SH-SY5Y (cell line): ENCODE results near the gene ANO5.

Experiments used
- GATA2 ChIP-seq: IDR thresholded peaks from 2 replicates; pipeline ENCODE4 v1.6.1; 2011; ENCODE audit warnings: mild to moderate bottlenecking, low read depth, low read length
- GATA3 ChIP-seq: IDR thresholded peaks from 2 replicates; pipeline ENCODE4 v1.6.1; 2011; ENCODE audit warnings: low read depth, mild to moderate bottlenecking, low read length, moderate library complexity

DNA sequence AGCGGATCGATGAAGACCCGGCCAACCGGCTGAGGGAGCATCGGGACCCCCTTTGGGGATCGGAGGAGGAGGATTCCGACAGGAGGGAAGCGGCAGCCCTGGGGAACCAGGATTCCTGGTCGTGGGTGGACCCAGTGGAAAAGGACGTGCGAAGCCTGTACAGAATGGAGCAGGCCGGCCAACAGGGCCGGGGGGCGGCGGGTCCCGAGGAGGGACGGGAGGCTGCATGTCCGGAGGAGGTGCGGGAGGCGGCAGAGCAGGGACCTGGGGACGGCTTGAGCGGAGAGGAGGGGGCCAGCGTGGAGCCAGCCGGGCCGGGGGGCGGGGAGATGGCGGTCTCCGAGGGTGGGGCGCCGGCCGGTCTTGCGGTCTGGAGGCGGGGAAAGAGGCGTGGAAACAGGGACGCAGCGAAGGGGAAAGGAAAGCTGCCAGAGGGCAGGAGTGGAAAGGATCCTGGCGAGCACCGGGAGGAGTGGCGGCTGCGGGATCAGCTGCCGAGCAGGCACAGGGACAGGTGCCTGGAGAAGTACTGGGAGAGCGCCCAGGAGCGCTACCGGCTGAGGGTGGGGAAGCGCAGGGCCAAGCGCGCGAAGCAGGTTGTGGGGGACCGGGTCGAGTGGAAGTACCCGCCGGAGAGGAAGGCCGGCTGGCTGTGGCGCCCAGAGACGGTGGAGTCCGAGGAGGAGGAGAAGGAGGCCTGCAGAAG is at the start of gene ANO5:
- TF ChIP-seq GATA3 (no peak), GATA2 (no peak)
